Uterus (tissue), 4 donors: ENCODE measurements around the gene NUP210. TPM values are rescaled to one million over a fixed set of nuclear protein-coding genes. Genes with fewer than 3 reads are reported as not detected.

ENCODE experiments used
- DNase-seq, 2 donors: peaks; one replicate each; pipeline ENCODE4 v3.0.0-alpha.2; 2019 to 2020
- H3K27ac ChIP-seq, 2 donors: fragments of 200-600 bp; sonication (generic); 1 replicate in 1 of 2; 2 replicates in 1 of 2; pipeline ENCODE4 v1.5.1; 2016 to 2018
- H3K27me3 ChIP-seq, 2 donors: fragments of 200-600 bp; sonication (generic); one replicate each; pipeline ENCODE4 v1.5.1; 2018 to 2019; ENCODE audit warnings: control low read depth in 1 of 2
- H3K36me3 ChIP-seq, 2 donors: fragments of 200-600 bp; sonication (generic); one replicate each; pipeline ENCODE4 v1.5.1; 2019; ENCODE audit warnings: control low read depth in 1 of 2
- H3K4me1 ChIP-seq, 2 donors: fragments of 200-600 bp; sonication (generic); one replicate each; pipeline ENCODE4 v1.5.1; 2018 to 2019; ENCODE audit warnings: control low read depth in 1 of 2
- H3K4me3 ChIP-seq, 2 donors: fragments of 200-600 bp; sonication (generic); 1 replicate in 1 of 2; 2 replicates in 1 of 2; pipeline ENCODE4 v1.5.1; 2018 to 2019; ENCODE audit warnings: mild to moderate bottlenecking in 1 of 2
- H3K9me3 ChIP-seq, 2 donors: fragments of 200-600 bp; sonication (generic); one replicate each; pipeline ENCODE4 v1.5.1; 2019; ENCODE audit warnings: control low read depth in 1 of 2
- CTCF ChIP-seq, 4 experiments: fragments of 200-600 bp in 2 of 4; fragments of 450-650 bp in 2 of 4; sonication (generic) in 2 of 4; IDR thresholded peaks; one replicate each; pipeline ENCODE4 v1.5.1; 2016 to 2019; ENCODE audit warnings: antibody characterized with exemption in 4 of 4, mild to moderate bottlenecking in 2 of 4, moderate library complexity in 1 of 4
- POLR2A ChIP-seq, 2 donors: fragments of 450-650 bp; IDR thresholded peaks; one replicate each; pipeline ENCODE4 v1.6.1; 2016; ENCODE audit warnings: antibody characterized with exemption in 2 of 2, mild to moderate bottlenecking in 1 of 2, moderate library complexity in 1 of 2
- intact Hi-C: fragments of 100-400 bp; cut with DNase I; formaldehyde crosslinking; loops from one replicate; pipeline ENCODE4 v1.15.1; 2023; ENCODE audit warnings: low total_unique reads
- total RNA-seq, 4 donors: library from RNA; depleted of rRNA in 3 of 4; stranded (reverse); fragments of >200 nt in 3 of 4; gene quantifications; one replicate each; pipeline versions ENCODE4 v1.1.0 to v1.2.4, GENCODE V29; 2014 to 2023
- donor health status: DM: yes; HTN: yes; CAD: no.

Gene NUP210
- total RNA-seq, 4 donors from 2014 or later = 0.29 to 9.5 (median 5.1) TPM

GRCh38 chr3:13353936-13354542 lies 66.1 kb downstream of the NUP210 start:
- Histone ChIP-seq H3K4me3 (no peak overlapping the region), H3K9me3 (no peaks in the 10 kb centered on the region), H3K27me3 (no peaks in the 10 kb centered on the region), H3K4me1 (no peaks in the 10 kb centered on the region), H3K36me3 (no peaks in the 10 kb centered on the region), H3K27ac (no peak overlapping the region)
- DNase-seq = no peak
- intact Hi-C loops = no loop called here
- TF ChIP-seq CTCF (IDR thresholded peaks at IDR 0.05) (no peak), POLR2A (IDR thresholded peaks at IDR 0.05) (no peak)

GRCh38 chr3:13353506-13353905 lies 66.6 kb downstream of the NUP210 start:
- no peak overlapping the region for H3K27ac ChIP-seq
- no peaks in the 10 kb centered on the region for H3K4me1 ChIP-seq
- TF ChIP-seq POLR2A (IDR thresholded peaks at IDR 0.05) = no peak
- TF ChIP-seq CTCF (IDR thresholded peaks at IDR 0.05) = no peak
- H3K36me3 ChIP-seq = no peaks in the 10 kb centered on the region
- no peak overlapping the region for H3K4me3 ChIP-seq
- H3K27me3 ChIP-seq = no peaks in the 10 kb centered on the region
- intact Hi-C loops = no loop called here
- no peaks in the 10 kb centered on the region for H3K9me3 ChIP-seq
- no peak for DNase-seq

GRCh38 chr3:13352621-13353131 lies 67.4 kb downstream of the NUP210 start:
- TF ChIP-seq POLR2A (IDR thresholded peaks at IDR 0.05) = no peak
- TF ChIP-seq CTCF (IDR thresholded peaks at IDR 0.05) = no peak
- DNase-seq = no peak
- Histone ChIP-seq H3K4me1 (no peaks in the 10 kb centered on the region), H3K27ac (no peak overlapping the region), H3K9me3 (no peaks in the 10 kb centered on the region), H3K4me3 (no peak overlapping the region), H3K36me3 (no peaks in the 10 kb centered on the region), H3K27me3 (no peaks in the 10 kb centered on the region)
- intact Hi-C loops = no loop called here

- no peak for DNase-seq
- Histone ChIP-seq H3K9me3 (no peaks in the 10 kb centered on the region), H3K27me3 (no peaks in the 10 kb centered on the region), H3K36me3 (no peaks in the 10 kb centered on the region), H3K4me3 (no peak overlapping the region), H3K4me1 (no peaks in the 10 kb centered on the region), H3K27ac (no peak overlapping the region)
- TF ChIP-seq CTCF (IDR thresholded peaks at IDR 0.05) (no peak), POLR2A (IDR thresholded peaks at IDR 0.05) (no peak)
- intact Hi-C loops = no loop called here
These were observed 70.3 kb downstream of the NUP210 start for GRCh38 chr3:13349823-13350222.

GRCh38 chr3:13348661-13349396 lies 71.3 kb downstream of the NUP210 start:
- H3K27ac ChIP-seq = no peak overlapping the region
- no peaks in the 10 kb centered on the region for H3K36me3 ChIP-seq
- no peak for DNase-seq

More at GRCh38 chr3:13348661-13349396, 71.3 kb downstream of the NUP210 start:
- TF ChIP-seq CTCF (IDR thresholded peaks at IDR 0.05) = no peak
- no peak for TF ChIP-seq POLR2A (IDR thresholded peaks at IDR 0.05)
- Histone ChIP-seq H3K4me1 (no peaks in the 10 kb centered on the region), H3K27me3 (no peaks in the 10 kb centered on the region), H3K9me3 (no peaks in the 10 kb centered on the region), H3K4me3 (no peak overlapping the region)
- intact Hi-C loops = no loop called here
